ENCODE data around the gene ATG4B.

The ATG4B gene

DNA sequence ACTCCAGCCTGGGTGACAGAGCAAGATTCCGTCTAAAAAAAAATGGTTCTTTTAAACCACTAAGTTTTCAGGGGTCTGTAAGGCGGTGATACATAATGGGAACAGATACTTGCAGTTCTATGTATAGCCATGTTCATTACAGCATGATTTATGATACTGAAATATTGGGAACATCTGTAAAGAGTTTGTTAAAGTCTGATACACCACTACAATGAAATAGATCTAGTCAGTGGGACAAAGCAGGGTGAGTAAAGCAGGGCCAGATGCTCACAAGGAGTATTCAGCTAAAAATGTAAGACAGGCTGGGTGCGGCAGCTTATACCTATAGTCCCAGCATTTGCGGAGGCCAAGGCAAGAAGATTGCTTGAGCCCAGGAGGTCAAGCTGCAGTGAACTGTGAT lies 58.2 kb downstream of the ATG4B start:
- no peak for DNase-seq

GRCh38 chr2:241701149-241701398 lies 63.6 kb downstream of the ATG4B start:
- no peak for DNase-seq

- DNase-seq, result peak; percentile 95
Observed at GRCh38 chr2:241701399-241702154, 64.1 kb downstream of the ATG4B start, which contains the start of gene ING5. ING5 (plus strand) TSS chr2:241702039; CDS start chr2:241702066, 27 bp downstream.

DNA sequence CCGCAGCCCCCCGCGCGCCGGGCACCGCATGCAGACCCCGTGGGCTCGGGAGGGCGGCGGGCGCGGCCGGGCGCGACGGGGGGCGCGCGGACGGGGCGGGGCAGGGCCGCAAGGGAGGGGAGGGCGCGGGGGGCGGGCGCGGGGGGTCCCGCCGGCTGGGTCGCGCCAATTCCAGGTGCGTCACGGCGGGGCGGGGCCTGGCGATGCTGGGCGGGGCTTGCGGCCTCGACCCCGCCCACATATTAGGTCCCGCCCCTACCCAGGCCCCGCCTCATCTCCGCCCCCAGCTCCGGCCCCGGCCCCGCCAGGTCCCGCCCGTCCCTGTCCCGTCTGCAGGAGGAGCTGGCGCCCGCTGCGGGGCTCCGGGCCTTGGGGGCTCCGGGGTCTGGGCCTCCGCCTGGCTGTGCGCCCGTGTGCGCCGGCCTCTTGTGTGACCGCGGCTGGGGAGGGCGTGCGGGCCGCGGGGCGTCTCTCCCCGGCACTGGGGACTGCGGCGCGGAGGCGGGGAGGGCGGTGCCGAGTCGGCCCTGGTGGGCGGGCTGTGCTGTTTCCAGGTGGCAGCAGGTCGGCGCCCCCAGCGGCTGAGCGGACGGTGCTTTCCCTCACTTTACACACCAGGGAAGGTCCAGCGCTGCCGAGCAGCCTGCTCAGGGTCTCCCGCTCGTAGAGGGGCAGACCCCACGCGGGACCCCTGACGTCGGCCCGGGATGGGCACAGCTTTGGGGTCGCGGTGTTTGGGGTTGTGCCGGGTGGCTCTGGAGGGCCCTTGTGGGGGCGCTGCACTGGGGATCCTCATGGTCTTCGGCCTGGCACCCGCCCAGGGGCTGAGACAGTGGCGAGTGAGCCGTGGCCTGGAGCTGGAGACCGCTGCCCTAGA lies 64.9 kb downstream of the ATG4B start:
- peak; percentile 86 for DNase-seq

DNA sequence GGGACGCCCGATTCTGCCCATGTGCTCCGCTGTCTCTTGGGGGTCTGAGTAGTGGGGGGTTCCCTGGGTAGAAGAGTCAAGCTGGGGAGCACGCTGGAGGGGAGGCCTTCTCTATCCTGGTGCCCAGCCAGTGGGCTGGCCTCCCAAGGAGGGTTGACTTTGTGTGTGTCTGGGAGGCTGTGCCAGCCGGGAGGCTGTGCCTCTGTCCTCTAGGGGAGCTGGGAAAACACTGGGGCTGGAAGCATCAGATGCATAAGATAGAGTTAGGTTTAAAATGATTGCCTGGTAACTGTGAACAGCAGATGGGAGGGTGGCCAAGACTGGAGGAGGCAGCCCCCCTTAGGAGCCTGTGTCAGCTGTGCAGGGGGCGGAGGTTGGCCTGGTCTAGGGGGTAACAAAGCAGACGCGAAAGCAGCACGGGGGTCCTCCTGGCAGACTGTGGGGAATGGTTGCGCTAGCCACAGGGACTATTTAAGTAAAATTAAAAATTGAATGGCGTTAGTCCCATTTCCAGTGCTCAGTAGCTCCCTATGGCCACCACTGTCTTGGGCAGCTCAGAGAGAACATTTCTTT lies 65.6 kb downstream of the ATG4B start:
- DNase-seq, result peak; percentile 22

- DNase-seq, result no peak
Observed at GRCh38 chr2:241706537-241706936, 69.0 kb downstream of the ATG4B start.

DNA sequence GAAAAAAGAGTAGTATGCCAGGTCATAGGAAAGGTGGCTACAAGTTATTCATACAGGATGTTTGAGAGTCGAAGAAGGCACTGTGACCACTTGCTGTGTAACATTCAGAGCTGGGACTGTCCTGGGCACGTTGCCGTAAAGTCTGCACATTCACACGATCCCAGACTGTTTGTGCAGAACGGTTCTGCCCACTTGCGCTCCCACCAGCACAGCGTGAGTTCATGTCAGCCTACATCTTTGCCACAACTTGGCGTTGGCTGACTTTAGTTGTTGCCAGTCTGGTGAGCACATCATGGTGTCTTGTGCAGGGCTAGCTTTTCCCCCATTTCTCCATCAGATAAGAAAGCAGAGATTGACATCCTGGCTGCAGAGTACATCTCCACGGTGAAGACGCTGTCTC lies 71.4 kb downstream of the ATG4B start:
- DNase-seq, result no peak

GRCh38 chr2:241719093-241719492 lies 81.6 kb downstream of the ATG4B start:
- no peak for DNase-seq

DNA sequence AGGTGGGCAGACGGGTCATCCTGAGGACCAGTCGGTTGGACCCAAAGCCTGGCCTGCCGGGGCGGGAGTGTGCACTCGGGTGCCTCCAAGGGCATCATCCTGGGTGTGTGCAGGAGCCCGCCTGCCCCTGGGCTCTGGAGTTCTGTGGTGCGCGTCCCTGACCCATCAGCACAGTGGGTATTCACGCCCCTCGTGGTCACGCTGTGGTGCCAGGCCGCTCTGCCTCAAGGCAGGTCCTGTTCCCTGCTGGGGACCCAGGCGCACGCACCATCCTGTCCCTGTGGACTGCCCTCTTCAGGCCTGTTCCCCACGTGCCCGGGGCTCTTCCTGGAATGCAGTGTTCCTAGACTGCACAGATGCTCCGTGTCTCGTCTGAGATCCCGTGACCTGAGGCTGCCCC lies 82.6 kb downstream of the ATG4B start:
- DNase-seq, result no peak

GRCh38 chr2:241720560-241720959 lies 83.1 kb downstream of the ATG4B start:
- no peak for DNase-seq

- no peak for DNase-seq
Observed at GRCh38 chr2:241721852-241722251, 84.4 kb downstream of the ATG4B start.

DNA sequence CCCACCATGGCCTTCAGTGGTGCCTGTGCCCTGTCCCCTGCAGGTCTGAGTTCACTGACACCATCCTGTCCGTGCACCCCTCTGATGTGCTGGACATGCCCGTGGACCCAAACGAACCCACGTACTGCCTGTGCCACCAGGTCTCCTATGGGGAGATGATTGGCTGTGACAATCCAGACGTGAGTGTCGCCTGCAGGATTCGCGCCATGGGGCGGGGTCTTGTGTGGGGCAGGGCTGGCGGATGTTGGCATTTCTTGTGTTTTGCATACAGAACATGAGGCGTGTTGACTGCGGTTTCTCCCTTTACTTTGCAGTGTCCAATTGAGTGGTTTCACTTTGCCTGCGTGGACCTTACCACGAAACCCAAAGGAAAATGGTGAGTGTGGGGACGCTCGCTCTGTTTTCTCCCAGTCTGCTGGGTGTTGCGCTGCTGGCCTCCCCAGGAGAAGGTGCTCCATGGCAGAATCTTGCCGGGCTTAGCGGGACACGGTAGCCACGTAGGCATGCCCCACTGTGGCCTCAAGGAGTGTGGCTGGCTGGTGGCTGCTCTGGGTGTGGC lies 85.5 kb downstream of the ATG4B start:
- no peak for DNase-seq
